Activated CD8-positive, alpha-beta memory T cell treated with anti-CD3 and anti-CD28 coated beads, Interleukin-2, amount 50 U/mL, for 1 hour (primary cell): ENCODE results near the gene PHACTR3.

Experiments used
- DNase-seq: peaks from one replicate; pipeline ENCODE4 v3.0.0-alpha.2; 2020; ENCODE audit errors: extremely low read depth

Gene PHACTR3

DNA sequence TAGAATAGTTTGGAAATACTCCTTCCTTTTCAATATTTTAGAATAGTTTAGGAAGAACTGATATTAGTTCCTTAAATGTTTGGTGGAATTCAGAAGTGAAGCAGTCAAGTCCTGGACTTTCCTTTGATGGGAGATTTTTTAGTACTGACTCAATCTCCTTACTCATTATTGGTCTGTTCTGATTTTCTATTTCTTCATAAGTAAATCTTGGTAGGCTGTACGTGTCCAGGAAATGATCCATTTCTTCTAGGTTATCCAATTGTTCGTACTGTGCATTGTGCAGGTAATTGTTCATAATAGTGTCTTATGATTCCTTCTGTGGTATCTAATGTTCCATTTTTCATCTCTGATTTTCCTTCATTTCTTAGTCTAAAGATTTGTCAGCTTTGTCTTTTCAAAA is 190.2 kb downstream of the PHACTR3 start:
- DNase-seq, result no peak

- DNase-seq, result no peak
Observed at GRCh38 chr20:59800309-59800708, 196.0 kb downstream of the PHACTR3 start.

DNA sequence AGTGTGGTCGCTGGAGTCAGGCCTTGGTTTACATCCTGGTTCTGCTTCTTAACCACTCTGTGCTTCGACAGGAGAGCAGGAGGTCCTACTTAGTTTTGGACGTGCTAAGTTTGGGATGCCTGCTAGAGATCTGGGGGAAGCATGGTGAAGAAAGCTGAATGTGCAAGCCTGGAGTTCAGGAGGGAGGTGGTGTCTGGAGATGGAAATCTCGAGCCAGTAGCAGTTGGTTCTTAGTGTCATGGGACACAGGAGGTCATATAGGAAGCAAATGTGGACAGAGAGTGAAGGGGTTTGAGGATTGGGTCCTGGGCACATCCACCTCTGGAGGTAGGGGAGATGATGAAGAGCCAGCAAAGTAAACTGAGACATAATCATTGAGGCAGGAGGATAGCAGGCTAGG is 197.7 kb downstream of the PHACTR3 start:
- no peak for DNase-seq

DNA sequence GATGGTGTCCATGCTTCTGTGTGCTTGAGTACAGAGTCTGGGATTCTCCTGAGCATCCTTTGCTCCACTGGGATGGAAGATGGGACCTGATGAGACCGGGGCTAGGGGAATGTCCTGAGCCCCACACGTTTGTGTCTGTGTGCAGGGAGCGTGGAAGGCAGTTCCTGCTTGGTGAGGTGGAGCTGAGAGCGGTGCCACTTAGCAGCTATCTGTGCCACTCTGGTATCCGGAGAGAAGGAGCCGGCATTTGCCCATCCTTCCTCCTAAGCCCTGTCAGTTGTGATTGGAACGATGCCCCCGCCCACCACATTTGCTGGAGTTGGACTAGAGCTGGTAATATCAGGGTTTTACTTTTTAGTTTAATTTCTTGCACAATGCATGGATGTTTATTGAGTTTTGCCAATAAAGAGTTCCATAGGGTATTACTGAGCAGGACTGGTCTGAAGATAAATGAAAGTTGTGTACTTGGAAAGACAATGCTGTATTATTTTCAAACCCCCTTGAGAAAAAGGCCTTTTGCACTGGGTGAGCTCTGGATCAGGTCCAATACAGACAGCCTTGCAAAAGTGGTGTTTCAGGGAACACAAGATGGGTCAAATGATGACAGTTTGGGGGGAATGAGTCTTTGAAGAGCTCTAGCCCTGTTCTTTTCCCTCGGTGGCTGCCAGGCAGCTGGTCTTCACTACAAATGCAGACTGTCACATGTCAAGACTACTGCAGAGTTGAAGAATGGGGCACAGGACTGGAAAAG is 198.3 kb downstream of the PHACTR3 start:
- DNase-seq, result no peak

- no peak for DNase-seq
Observed at GRCh38 chr20:59804347-59804746, 200.0 kb downstream of the PHACTR3 start.

DNA sequence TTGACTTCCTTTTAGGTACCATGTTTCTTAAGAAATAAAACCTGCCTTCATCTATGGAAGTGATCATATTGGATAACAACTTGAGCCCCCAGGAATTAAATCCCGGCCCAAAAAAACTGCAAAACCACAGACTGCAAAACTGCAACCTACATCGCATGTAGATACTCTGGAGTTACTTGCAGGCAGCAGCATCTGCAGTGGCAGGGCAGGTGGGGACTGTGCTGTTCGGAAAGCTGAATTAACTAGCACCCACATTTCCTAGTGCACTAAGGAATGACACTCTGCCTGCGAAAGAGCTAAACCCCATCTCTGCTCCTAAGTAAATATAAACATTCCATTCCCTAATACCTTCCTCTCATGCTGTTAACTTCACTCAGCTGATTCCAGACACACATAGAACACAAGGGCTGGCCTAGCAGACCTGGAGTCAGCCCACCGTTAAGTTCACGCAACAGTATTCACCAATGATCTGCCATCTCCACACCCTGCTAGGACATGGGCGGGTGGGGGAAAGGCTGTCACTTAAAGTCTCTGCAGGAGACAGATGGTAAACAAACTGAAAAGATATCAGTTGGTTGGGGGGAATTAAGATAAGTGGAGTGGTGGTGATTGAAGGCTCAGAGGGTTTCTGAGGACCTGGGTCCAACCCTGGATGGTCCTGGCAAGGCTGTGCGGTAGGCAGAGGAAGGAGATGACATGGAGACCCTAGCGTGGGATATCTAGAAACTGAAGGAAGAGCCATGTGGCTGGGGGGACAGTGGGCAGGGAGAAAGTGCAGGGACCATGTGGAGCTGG is 200.7 kb downstream of the PHACTR3 start:
- no peak for DNase-seq

- DNase-seq, result no peak
Observed at GRCh38 chr20:59805786-59806577, 201.6 kb downstream of the PHACTR3 start.

DNA sequence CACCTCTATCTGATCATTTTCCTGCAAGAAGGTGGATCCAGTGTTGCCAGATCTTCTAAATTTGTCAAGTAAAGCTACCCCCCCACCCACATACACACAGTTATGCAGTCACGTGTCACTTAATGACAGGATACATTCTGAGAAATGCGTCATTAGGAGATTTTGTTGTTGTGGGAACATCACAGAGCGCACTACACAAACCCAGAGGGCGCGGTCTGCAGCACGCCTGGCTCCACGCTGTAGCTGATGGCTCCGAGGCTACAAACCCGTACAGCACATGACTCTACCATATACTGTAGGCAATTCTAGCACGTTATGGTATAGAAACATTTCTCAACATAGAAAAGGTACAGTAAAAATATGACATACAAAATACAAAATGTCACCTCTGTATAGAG is 202.2 kb downstream of the PHACTR3 start:
- no peak for DNase-seq

DNA sequence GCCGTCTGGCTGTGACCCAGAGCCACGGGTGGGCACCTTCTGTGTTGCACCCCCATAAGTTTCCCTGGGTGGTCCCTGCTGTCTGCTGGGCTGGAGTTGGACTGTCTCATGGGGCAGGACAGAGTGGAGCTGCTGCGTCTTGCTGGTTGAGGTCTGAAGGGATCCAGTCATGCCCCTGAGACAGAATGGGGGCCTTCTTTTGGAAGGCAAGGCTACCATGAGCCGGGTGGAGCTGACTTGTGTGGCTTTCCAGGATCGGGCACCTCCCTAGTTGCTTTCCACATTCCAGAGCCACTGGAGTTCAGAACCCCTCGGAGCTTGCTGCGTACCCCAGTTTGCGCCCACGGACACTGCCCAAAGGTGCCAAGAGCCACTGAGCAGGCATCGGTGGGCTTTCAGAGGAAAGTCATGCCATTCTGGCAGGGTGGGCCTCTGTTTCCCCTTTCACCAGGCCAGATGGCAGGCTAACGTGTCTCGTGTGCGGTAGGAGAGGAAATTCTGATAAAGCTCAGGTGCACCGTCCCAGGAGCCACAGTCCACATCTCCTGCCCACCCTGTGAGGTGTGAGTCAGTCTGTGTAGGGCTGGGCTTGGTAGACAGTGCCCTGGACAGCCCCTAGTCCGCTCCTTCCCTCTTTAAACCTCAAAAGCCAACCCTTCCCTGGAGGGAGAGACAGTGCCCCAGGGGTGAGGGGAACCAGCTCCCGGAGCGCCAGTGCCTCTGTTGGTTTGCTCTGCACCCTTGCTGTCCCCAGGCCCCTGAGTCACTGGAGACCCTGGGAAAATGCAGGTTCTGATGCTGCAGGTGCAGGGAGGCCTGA is 203.8 kb downstream of the PHACTR3 start:
- no peak for DNase-seq

DNA sequence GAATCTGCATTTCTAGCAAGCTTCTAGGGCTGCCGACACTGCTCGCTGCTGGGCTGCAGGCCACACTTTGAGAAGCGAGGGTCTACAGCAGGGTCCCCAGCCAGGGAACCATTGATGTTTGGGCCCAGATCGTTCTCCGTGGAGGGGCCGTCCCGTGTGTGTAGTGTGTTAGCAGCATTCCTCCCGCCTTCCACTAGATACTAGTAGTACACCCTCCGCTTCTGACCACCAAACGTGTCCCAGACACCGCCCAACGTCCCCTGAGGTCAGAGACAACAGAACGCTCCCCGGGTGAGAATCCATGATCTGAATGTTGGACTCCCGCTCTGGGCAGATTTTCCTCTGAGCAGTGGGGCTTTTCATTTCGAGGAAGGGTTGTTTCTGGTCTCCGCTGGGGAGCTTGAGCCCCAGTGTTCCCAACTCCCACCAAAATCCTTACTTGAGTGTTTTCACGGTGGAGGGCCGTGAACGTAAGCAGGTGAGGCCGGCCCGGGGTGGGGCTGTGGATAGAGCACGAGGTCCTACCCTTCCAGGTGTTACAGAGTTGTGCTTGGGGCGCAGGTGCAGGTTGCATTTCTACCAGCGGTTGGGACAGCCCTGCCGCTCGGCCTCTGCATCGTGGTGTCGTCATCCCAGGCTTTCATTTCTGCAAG is 204.5 kb downstream of the PHACTR3 start:
- no peak for DNase-seq

GRCh38 chr20:59809630-59810448 is 205.5 kb downstream of the PHACTR3 start:
- DNase-seq, result no peak

DNA sequence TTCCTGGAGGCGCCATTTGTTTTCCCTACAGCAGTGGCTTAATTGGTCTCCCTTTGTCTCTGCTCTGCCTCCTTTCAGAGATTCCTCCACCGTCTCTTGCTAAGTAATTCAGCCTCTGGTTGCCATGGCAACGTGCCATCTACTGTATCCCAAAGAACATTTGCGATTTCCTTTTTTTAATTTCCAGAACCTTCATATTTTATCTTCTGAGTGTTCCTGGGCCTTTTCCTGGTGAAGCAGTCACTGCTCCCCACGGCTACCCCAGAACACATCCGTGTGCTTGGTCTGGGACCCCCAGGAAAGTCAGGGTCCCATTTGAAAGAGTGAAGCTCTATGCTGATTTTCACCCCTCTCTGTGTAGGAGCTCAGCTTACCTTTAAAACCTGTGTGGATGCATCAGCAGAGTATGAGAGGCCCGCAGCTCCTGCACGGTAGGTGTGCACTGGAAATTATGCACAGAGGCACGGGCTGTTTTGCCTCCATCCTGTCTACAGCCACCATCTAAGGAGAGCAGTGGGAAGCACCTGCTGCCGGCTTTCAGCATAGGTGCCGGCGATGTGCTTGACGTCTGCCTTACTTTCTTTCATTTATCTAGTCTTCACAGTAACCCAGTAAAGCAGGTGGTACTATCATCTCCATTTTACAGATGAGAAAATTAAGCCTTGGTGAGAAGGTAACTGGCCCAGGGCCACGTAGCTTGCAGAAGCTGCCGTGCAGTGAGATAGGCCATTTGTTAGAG is 206.3 kb downstream of the PHACTR3 start:
- DNase-seq, result no peak

- no peak for DNase-seq
Observed at GRCh38 chr20:59811681-59812171, 207.4 kb downstream of the PHACTR3 start.

- no peak for DNase-seq
Observed at GRCh38 chr20:59812286-59813125, 208.2 kb downstream of the PHACTR3 start.

DNA sequence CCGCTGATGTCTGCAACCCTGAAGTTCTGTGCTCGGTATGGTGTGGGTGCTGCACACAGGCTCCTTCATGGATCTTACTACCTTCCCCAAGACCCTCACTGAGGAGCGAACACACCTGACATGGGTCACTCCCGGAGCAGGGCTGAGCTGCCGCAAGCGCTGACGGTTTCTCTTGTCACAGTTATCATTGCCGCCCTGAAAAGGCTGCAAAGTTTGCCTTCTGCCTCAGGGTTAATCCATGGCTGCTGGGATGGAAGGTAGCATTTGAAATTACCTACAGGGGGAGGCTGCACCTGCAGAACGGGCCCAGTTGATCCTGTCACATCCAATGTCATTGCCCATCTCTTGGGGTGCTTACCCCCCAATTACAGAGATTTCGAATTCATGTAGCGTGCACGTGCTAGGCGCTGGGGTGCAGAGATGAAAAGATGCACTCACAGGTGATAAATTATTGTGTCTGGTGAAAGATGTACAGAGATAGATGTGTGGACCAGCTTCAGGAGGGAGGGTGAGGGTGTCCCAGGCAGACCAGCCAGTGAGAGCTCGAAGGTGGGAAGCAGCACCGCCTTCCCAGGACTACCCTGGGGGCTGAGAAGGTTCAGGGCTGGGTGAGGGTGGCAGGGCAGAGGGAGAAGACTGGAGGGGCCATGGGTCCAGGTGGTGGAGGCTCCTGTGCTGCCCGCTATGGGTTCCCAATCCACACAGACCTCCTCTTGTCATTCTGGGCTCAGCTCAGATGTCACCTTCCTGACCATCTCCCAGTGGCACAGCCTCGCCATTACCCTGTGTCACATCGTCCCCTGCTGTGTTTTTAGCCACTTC is 209.0 kb downstream of the PHACTR3 start:
- DNase-seq, result no peak

DNA sequence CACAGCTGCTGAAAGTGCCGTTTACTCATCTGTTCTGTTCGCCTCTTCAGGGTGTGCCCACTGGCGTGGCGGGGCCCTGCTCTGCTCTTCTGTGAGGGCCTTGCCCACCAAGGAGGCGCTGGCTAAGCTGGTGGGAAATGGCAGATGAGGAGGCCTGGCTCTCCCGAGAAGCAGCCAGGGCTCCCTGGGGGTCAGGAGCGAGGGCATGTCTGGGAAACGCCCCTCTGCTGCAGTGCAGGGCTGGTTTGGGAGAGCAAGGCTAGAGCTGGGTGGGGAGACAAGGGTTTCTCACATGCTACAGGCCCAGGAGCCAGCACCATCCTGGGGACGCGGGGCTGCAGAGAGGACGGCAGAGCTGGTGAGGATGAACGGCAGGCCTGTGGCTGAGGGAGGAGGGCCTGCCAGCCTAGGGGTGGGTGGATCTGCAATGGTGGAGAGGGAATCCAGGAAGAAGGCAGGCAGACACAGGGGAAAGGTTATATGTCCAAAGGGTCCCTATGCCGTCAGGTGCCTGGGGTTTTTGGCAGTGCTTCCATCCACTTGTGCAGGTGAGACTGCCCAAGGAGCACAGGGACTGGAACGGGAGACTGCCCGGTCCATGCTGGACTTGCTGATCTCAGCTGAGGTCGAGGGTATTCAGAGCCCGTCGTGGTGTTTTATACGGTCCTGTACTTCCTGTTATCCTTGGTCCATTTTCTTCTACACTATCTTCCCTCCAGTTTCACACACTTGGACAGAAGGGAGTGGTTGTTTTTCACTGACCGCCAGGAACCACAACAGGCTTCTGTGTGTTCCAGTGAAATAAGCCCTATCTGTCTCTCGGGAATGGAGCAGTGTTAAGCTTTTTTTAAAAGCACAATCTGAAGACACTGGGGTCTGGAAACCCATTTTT is 209.9 kb downstream of the PHACTR3 start:
- no peak for DNase-seq
